Fibroblast of skin of back (primary cell): ENCODE results near the gene ARG1.

Experiments used
- DNase-seq: peaks from one replicate; pipeline ENCODE4 v3.0.0-alpha.2; 2013

The ARG1 gene

GRCh38 chr6:131586543-131586942 is 13.5 kb downstream of the ARG1 start:
- DNase-seq = no peak

GRCh38 chr6:131587909-131588308 is 14.9 kb downstream of the ARG1 start:
- DNase-seq = no peak

- DNase-seq = no peak
Observed at GRCh38 chr6:131588643-131589042, 15.6 kb downstream of the ARG1 start.

- no peak for DNase-seq
Observed at GRCh38 chr6:131592935-131593334, 19.9 kb downstream of the ARG1 start.

GRCh38 chr6:131594074-131594473 is 21.0 kb downstream of the ARG1 start:
- DNase-seq = no peak

- peak; percentile 2 for DNase-seq
Observed at GRCh38 chr6:131597446-131597845, 24.4 kb downstream of the ARG1 start.

GRCh38 chr6:131600716-131601115 is 27.7 kb downstream of the ARG1 start:
- DNase-seq = no peak

- peak; percentile 82 for DNase-seq
Observed at GRCh38 chr6:131602781-131603312, 29.8 kb downstream of the ARG1 start.

- DNase-seq = no peak
Observed at GRCh38 chr6:131613296-131613925, 40.4 kb downstream of the ARG1 start.

GRCh38 chr6:131615275-131615674 is 42.2 kb downstream of the ARG1 start:
- DNase-seq = no peak

- DNase-seq = peak; percentile 92
Observed at GRCh38 chr6:131627724-131628682, 55.0 kb downstream of the ARG1 start, which contains the start of gene MED23. MED23 (minus strand) TSS chr6:131628242; CDS start chr6:131628049, 193 bp downstream.

GRCh38 chr6:131628726-131629125 is 55.7 kb downstream of the ARG1 start:
- no peak for DNase-seq

GRCh38 chr6:131629651-131630050 is 56.6 kb downstream of the ARG1 start:
- DNase-seq = no peak

- no peak for DNase-seq
Observed at GRCh38 chr6:131631625-131632289, 58.7 kb downstream of the ARG1 start.
